Mesothelial cell of epicardium (in vitro differentiated cells): ENCODE measurements around the gene EFNA1. TPM values are rescaled to one million over a fixed set of nuclear protein-coding genes. Genes with fewer than 3 reads are reported as not detected.

ENCODE experiments used
- DNase-seq, 2 experiments: peaks; one replicate each; pipeline ENCODE4 v3.0.0; 2021; ENCODE audit warnings: low spot score in 2 of 2; ENCODE audit not compliant: unreplicated experiment in 2 of 2
- H3K27ac Mint-ChIP-seq: 2 replicates; pipeline ENCODE4 v1.8.0; 2021; ENCODE audit warnings: mixed read lengths
- H3K27me3 Mint-ChIP-seq: 2 replicates; pipeline ENCODE4 v1.8.0; 2021; ENCODE audit warnings: low read depth, mixed read lengths
- H3K36me3 Mint-ChIP-seq: 2 replicates; pipeline ENCODE4 v1.8.0; 2021; ENCODE audit warnings: mixed read lengths
- H3K4me1 Mint-ChIP-seq: 2 replicates; pipeline ENCODE4 v1.8.0; 2021; ENCODE audit warnings: mixed read lengths
- H3K4me3 Mint-ChIP-seq: 2 replicates; pipeline ENCODE4 v1.8.0; 2021; ENCODE audit warnings: mild to moderate bottlenecking, moderate library complexity, mixed read lengths
- H3K9me3 Mint-ChIP-seq: 2 replicates; pipeline ENCODE4 v1.8.0; 2021; ENCODE audit warnings: mixed read lengths
- CTCF ChIP-seq: fragments of 200-600 bp; sonication (generic); IDR thresholded peaks from one replicate; pipeline ENCODE4 v1.5.0; 2021; ENCODE audit warnings: antibody characterized with exemption; ENCODE audit not compliant: unreplicated experiment
- total RNA-seq: library from RNA; stranded (reverse); gene quantifications from 3 replicates; pipeline ENCODE4 v1.2.1, GENCODE V29; 2021

EFNA1 gene
- total RNA-seq, 1 donor from 2014 or later = 92.4 TPM

GRCh38 chr1:155099331-155099730 is 28.3 kb upstream of the EFNA1 start:
- Mint-ChIP-seq H3K4me1 (peaks cover 12% of the 10 kb centered on the region), H3K9me3 (no peaks in the 10 kb centered on the region), H3K27ac (no peak overlapping the region), H3K36me3 (no peaks in the 10 kb centered on the region), H3K27me3 (peaks cover 1% of the 10 kb centered on the region), H3K4me3 (no peak overlapping the region)
- no peak for DNase-seq
- no peak for TF ChIP-seq CTCF

GRCh38 chr1:155103325-155103724 is 24.4 kb upstream of the EFNA1 start:
- DNase-seq = no peak
- no peak for TF ChIP-seq CTCF
- no peaks in the 10 kb centered on the region for H3K9me3 Mint-ChIP-seq
- no peaks in the 10 kb centered on the region for H3K4me1 Mint-ChIP-seq
- H3K27me3 Mint-ChIP-seq = peaks cover 4% of the 10 kb centered on the region
- no peaks in the 10 kb centered on the region for H3K36me3 Mint-ChIP-seq
- H3K27ac Mint-ChIP-seq = no peak overlapping the region
- no peak overlapping the region for H3K4me3 Mint-ChIP-seq

GRCh38 chr1:155104605-155105534 is 22.8 kb upstream of the EFNA1 start:
- DNase-seq = no peak
- no peak overlapping the region for H3K4me3 Mint-ChIP-seq
- H3K9me3 Mint-ChIP-seq = no peaks in the 10 kb centered on the region
- H3K4me1 Mint-ChIP-seq = no peaks in the 10 kb centered on the region
- H3K36me3 Mint-ChIP-seq = no peaks in the 10 kb centered on the region
- H3K27me3 Mint-ChIP-seq = peaks cover 3% of the 10 kb centered on the region
- no peak overlapping the region for H3K27ac Mint-ChIP-seq
- no peak for TF ChIP-seq CTCF

GRCh38 chr1:155105604-155106011 is 22.1 kb upstream of the EFNA1 start:
- no peak for DNase-seq
- no peak for TF ChIP-seq CTCF
- Mint-ChIP-seq H3K27ac (no peak overlapping the region), H3K9me3 (no peaks in the 10 kb centered on the region), H3K4me3 (no peak overlapping the region), H3K36me3 (no peaks in the 10 kb centered on the region), H3K27me3 (peaks cover 3% of the 10 kb centered on the region), H3K4me1 (peaks cover 4% of the 10 kb centered on the region)

- no peaks in the 10 kb centered on the region for H3K9me3 Mint-ChIP-seq
- no peak for DNase-seq
- H3K36me3 Mint-ChIP-seq = no peaks in the 10 kb centered on the region
- peaks cover 3% of the 10 kb centered on the region for H3K27me3 Mint-ChIP-seq
- no peak overlapping the region for H3K27ac Mint-ChIP-seq
- H3K4me3 Mint-ChIP-seq = no peak overlapping the region
- TF ChIP-seq CTCF = no peak
- H3K4me1 Mint-ChIP-seq = peaks cover 10% of the 10 kb centered on the region
Measured at GRCh38 chr1:155106862-155107261, 20.8 kb upstream of the EFNA1 start.
